Glomerular visceral epithelial cell (primary cell): ENCODE results near the gene SLC16A5.
"Not testable (repeated sequence)": the region's sequence is repeated elsewhere in the genome, so short reads cannot be mapped to it uniquely, and the experiment has no call there.

Source experiments
- DNase-seq: peaks from one replicate; pipeline ENCODE4 v3.0.0-alpha.2; 2016; ENCODE audit errors: extremely low spot score

Gene SLC16A5

DNA sequence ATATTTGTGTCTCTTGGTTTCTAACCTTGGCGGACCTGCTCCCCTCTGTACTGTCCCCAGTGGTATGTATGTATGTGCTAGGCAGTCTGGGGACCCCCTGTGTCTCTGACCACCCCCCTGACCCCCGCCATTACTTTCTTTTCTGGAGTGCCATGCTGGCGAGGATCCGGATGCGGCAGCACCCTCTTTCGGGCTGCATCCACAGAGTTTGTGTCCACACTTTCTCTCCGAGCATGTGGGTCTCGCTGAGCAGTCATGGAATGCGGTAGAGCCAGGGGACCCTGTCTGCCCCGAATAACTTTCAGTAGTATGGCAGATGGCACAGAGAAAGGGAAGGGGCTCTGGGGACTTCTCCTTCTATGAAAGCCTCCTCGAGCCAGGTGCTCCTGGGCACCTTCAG, 23.7 kb upstream of the SLC16A5 start:
- DNase-seq, result no peak

DNA sequence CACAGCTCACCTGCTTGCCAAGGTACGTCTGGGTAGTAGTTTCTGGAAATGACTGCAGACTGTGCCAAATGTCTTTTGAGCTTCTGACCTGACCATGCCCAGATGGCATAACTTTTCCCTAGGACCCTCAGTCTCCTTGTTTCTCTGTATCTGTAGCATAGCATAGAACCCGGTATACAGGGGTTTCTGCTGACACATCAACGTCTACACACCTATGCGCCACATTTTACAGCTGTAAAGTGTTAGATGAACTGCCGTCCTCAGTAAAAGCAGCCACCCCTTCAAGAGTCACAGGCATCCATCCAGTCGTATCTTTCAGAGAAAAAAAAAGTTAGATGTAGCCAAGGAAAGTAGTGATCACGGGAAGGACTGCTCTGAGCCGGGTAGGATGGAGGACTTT, 23.3 kb upstream of the SLC16A5 start:
- no peak for DNase-seq

DNA sequence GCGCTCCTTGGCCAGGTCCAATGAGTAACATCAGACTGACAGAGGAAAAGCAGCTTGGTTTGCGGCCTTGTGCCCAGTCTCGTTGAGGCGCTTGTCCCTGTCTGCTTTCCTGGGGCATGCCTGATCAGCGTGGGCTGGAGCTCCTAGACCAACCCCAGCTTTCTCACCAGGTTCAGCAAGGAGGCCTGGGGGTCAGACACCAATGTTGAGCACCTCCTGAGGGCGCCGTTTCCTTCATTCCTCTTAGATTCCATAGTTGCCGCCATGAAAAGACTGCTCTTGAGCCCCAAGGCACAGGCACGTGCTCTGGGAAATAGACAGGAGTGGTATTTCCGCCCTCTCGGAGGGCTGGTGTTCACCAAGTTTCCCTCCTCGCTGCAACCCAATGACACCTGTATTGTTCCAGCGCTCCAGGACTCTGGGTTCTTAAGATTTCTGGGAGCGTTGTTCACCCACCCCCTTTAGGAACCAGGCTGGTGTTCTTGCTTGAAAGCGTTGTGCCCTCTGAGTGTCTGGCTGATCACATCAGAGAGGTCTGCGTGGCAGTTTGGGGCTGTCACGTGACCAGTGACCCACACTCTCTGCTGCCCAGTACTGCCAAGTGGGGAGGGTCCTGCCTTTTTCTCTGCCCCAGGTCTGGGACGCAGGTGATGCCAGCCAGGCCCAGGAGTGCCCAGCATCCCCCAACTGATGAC, 22.7 kb upstream of the SLC16A5 start:
- DNase-seq, result no peak

DNA sequence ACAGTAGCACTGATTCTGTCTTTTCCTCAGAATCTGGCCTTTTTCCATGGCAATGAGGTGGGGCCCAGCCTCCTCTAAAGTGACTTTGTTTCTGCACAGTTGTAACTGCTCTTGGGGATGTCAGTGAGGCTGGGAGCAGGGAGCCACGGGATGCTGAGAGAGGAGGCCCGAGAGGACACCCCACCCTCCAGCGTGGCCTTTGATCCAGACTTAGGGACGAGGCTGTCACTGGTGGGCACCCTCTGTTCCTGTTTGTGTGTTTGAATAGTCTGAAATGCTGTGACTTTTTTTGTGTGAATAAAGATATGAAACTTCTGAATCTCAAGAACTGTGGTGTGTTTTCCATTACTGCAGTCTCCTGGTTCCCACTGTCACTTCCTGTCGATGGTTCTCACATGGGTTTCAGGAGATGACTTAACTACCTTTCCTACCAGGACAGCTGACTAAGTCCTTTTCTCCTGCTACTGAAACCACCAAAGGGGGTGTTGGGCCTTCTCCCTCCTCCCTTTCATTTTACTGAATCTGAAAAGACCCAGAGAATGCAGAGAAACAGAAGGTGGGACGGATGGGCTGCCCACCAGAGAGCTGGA, 22.1 kb upstream of the SLC16A5 start:
- DNase-seq, result peak; percentile 31

DNA sequence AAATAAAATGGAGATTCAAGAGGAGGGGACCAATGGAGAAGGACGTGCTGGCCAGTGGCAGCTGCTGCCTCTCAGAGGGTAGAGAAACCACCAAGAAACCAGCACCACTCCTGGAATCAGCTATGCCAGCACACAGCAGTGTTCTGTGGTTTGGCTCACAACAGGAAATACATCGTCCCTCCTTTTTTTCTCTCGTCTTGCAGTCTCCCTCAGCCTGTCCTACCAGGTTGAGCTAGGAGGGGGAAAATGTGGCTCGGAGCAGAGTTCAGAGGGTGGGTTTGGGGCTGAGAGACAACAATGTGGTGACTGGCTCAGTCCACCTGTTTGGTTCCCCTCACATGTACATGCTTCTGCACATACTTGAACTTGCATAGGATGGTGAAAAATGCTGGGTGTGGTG, 19.9 kb upstream of the SLC16A5 start:
- DNase-seq, result peak; percentile 23

DNA sequence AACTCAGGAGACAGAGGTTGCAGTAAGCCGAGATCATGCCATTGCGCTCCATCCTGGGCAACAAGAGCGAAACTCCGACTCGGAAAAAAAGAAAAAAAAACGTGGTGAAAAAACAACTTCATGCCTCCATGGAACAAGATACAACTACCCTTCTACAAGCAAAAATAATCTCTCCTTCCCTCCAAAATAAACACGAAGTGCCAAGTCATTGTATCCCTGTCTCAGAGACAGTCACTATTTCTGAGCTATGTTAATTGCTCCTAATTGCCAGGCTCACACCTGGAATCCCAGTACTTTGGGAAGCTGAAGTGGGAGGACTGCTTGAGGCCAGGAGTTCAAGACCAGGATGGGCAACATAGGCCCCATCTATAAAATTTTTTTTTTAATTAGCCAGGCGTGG, 19.0 kb upstream of the SLC16A5 start:
- no peak for DNase-seq

DNA sequence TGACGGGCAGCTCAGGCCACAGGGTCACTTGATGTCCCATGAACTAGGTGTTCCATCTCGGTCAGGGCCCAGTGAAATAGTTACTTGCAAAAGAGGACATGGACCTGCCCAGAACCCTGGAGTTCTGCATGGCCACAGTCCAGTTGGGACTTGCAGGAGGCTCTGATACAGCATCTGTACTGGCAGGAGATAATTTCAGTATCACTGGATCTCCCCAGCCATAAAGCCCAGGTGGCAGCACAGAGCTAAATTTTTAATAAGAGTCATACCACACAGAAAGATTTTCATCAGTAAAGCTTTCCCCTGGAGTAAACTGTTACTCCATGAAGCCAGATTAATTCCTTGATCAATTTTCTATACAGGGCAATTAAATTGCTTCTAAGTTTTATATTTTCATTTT, 18.0 kb upstream of the SLC16A5 start:
- peak; percentile 53 for DNase-seq

DNA sequence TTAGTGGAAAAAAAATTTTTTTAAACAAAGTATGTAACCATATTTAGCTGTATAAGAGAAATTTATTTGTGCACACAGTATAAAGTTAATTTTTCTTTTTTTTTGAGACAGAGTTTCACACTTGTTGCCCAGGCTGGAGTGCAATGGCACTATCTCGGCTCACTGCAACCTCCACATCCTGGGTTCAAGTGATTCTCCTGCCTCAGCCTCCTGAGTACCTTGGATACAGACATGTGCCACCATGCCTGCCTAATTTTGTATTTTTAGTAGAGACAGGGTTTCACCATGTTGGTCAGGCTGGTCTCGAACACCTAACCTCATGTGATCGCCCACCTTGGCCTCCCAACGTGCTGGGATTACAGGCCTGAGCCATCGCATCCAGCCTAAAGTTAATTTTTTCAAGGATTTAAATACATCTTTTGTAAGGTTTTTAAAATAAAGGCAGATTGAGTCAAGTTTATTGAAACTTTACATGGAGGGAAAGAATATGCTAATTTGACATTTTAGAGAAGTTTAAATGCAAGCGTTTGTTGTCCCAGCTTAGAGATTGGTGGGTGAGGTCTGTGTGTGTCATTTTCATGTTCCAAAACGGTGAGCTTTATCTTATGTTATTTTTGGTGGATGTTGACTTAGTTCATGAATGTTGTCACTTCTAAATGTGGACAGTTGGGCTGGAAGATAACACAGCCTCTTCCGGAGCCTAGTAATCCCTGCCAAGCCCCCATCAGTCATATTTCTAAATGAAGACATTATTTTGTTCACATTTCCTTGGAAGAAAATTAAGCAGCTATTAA, 16.1 kb upstream of the SLC16A5 start:
- DNase-seq, result not testable (repeated sequence)

DNA sequence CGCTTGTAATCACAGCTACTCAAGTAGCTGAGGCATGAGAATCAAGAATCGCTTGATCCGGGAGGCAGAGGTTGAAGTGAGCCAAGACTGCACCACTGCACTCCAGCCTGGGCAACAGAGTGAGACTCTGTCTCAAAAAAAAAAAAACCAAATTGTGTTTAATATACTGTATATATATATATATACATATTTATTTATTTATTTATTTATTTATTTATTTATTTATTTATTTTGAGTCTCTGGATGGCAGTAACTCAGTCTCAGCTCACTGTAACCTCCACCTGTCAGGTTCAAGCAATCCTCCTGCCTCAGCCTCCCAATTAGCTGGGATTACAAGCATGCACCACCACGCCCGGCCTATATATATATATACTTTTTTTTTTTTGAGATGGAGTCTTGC, 14.8 kb upstream of the SLC16A5 start:
- not testable (repeated sequence) for DNase-seq

DNA sequence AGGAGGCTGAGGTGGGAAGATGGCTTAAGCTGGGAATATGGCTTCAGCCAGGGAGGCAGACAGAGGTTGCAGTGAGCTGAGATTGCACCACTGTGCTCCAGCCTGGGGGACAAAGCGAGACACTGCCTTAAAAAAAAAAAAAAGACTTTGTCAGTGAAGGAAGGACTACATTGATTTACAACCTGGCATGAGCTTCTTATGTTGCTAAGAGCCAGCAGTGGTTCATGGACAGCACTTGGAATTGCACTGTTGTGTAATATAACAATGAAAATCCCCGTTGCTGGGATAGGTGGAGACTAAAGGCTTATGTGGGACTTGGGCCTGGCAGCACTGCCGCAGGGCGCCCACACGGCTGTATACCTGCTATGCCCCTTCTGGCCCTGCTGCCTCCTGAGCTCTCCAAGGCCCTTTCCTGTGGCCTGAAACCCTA, 14.1 kb upstream of the SLC16A5 start:
- no peak for DNase-seq

DNA sequence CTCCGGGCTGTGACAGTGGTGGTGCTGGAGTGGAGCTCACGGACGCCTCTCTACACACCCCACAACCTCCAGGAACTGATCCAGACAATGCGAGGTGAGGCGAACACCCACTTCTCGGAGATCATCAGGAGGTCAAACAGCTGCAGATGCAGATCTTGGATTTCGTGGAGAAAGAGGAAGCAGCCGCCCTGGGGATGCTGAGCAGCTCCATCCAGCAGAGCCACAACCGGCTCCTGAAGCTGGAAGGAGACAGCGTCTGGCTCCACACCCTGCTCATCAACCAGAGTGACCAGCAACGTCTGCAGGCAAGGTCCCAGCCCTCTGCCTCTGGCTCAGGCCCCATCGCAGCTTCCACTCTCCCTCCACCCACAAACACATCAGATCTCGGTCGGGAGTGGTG, 13.2 kb upstream of the SLC16A5 start:
- no peak for DNase-seq

DNA sequence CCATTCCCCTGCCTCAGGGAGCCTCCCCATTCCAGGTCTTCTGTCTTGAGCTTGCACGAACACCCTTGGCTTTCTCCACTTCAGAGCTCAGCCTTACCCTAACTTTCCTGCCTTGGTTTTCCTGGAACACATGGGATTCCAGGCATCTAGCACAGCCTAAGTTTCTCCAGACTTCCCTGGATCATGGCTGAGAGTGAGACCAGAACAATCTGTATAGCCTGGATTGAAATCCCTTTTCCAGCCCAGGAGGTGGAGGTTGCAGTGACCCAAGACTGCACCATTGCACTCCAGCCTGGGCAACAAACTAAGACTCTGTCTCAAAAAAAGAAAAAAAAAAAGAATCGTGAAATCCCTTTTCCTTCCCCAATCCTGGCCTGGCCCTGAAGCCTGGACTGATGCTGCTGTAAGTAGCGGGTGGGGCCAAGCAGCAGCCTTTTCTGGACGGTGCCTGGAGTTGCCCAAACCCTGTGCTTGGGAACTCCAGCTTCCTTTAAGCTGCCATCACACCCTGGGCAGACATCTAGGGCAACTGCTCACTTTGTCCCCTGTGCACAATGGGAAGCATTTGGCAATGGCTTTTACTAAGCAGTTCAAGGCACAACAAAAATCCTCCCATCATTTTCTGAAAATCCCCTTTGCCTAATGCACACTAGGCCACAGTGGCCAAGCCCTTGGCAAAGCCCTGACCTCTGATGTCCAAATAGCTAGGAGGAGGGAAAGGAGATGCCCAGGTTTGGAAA, 12.0 kb upstream of the SLC16A5 start:
- DNase-seq, result no peak

DNA sequence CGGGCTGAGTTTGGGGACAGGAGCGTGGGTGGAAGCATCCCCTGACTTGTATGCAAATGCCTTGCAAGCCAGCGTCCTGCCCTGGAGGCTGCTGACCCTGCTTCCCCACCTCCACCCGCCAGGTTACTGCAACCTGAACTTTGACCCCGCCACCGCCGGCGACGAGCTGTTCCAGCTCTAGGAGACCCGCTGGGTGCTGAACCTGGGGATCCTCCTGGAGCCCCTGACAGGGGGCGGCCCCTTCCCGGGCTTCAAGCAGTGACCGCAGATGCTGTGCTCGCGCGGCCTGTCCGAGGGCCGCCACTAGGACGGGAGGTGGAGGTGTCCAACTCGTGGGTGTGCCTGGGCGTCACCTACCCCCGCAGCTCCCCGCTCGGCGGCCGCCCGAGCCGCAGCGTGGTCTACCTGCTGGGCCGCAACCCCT, 10.7 kb upstream of the SLC16A5 start:
- DNase-seq, result no peak

DNA sequence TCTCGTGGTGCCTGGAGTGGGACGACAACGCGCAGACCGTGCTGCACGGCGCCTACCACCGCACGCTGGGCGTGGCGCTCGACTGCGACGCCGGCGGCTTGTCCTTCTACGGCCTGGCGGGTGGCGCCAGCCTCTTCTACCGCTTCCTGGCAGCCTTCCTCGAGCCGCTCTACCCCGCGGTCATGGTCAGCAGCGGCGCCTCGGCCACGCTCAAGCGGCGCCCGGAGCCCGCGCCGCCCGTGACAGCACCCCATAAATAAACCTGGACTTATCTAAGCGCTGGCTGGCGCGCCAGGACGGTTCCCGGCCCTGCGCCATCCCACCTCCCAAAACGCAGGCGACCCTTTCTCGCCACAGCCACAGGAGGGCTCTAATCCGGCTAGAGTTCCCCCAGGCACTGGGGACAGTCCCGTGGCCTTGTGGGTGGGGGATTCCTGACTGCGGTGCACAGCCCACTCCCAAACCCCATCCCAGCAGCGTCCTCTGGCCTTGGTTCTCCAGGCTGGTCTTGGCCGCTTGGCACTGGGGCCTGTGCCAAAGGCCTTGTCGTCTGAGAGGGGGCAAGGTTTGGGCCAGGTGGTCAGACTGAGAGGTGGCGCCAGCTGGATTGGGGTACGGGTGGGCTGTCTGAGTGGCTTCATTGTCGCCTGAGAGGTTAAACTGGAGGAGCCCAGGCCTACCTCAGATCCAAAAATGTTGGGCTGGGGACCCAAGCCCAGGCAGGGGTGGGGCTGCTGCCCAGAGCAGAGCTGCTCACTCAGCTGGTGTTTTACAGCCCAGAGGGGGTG, 10.1 kb upstream of the SLC16A5 start:
- peak; percentile 33 for DNase-seq

DNA sequence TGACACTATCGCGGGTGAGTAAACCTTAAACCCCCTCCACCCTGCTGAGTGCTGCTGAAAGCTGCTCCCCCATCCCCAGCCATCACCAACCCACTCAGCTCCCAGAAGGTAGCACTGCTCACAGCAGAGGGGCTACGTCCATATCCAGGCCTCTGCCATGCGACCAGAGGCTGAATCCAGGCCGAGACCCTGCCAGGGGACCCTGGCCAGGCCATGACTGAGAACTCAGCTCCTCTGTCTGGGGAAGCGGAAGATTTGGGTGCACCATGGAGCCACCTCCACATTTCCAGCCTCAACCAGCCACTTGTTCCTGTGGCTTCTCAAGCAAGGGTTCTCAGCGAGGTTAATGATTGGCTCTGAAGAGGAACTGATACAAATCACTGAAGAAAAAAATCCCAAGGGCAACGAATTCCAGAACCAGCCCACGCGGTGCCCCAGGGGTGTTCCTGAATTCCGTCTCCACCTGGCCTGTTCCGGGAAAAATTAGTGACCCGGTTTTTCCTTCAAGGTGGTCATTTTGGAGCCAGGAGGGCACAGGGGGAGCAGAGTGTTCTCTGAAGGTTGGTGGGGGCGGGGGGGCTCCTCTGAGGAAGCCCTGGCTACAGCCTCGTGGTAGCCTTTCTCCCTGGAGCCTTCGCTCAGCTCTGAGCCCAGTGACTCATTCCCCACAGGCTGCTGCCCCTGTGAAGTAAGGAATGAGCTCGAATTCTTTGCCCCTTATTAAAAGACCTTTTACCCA, 9.3 kb upstream of the SLC16A5 start:
- peak; percentile 83 for DNase-seq

DNA sequence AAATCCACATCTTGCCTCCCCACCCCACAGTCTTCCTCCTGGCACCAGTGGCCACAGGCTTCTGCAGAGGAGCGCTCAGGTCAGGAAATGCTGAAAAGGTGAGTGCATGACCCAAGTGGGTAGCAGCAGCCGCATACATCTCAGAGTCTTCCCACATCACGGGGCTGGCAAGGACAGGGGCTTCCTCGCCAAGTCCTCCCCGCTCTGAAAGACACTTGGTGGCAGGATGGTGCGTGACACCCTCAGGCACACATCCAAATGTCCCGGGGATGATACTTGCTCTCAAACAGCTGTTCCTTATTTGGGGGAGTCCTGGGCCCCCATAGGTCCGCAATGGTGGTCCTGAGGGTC, 8.8 kb upstream of the SLC16A5 start:
- no peak for DNase-seq

DNA sequence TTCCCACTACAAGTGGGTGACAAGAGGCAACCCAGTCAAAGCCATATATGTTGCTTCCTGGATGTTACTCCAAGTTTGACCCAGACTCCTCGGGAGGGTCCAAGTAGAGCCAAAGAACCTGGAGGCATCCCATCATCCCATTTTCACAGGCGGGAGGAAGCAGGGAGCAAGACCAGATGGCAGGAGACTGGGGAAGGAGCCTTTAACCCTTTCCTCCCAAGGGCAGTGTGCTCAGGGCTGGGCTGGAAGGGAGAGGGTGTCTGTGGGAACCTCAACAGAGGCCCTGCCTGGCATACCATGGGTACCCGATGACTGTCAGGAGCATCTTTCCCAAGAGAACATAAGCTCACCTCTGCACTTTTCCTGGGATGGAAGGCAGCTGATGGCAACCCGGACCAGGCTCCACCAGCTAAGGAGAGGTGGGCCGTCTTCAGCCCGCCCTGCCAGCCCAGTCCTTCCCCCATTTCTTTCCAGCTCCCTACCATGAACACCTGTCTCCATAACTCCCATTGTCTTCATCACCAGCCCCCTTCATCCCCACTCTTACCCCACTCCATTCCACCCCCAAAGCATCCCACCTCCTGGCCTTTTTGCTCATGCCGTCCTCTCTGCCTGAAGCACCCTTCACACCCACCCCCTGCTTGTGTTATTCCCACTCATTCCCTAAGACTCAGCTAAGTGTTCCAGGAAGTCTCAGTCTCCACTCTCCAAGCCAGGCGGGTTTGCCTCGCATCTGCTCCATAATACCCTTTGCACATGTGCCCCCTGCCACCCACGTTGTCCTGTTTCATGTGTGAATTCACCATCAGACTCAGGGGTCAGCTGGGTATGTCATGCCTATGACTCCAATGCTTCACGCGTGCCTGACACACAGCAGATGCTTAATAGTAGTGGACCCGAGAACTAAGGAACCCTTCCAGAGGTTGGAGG, 5.9 kb upstream of the SLC16A5 start:
- DNase-seq, result no peak

DNA sequence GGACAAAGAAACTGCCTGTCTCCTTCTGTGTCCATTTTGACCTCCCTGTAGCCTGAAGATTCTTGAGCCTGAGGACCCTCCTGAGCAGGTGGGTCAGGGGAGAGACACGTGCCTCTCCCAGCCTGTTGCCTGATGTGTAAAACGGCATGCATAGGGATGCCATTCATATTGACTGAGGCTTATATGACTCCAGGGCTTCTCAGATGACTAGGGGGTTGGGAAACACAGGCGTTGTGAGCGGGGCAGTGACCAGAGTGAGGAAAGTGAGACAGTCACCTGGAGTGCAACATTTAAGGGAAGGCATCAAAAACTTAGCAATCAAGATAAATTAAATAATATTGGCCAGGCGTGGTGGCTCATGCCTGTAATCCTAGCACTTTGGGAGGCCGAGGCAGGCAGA, 5.1 kb upstream of the SLC16A5 start:
- DNase-seq, result no peak

DNA sequence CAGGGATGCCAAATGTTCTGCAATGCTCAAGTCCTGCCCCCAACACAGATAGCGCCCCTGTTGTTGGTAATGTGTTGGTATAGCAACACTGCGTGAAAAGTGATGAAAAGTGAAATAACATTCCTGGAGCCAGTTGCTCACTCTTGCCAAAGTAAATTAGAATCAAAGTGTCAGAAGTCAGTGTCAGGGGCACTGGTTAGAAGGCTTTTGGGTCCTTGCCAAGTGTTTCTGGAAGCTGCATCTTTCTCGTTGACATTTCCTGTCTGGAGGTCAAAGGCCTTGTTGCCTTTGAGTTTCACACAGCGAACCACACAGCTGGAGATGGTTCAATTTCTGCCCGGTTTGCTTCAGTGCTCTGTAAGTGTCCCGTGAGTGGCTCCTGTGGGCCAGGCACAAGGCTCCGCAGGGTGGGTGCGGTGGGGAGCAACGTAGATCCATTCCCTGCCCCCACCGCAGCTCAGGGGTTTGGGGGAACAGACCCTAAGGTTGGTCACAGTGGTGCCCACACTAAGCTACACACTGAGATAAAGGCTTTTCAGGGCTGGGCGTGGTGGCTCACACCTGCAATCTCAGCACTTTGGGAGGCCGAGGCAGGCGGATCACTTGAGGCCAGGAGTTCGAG, 3.6 kb upstream of the SLC16A5 start:
- peak; percentile 26 for DNase-seq
